ENCODE measurements around the gene SNTG2. TPM values are rescaled to one million over a fixed set of nuclear protein-coding genes. Genes with fewer than 3 reads are reported as not detected.

Gene SNTG2
- total and polyA plus RNA-seq, 10 of the 15 experiments (the other 5 are each of a cell fraction or from before 2014, with no cell fraction given), result not detected

GRCh38 chr2:1154710-1155594 lies 204.3 kb downstream of the SNTG2 start:
- no peak for FAIRE-seq
- Histone ChIP-seq H3K4me3 (no peak overlapping the region), H4K20me1 (ENCODE audit: control insufficient read depth, insufficient read depth) (no peaks in the 10 kb centered on the region), H3K4me1 (ENCODE audit: control insufficient read depth, insufficient read depth, low read length) (no peaks in the 10 kb centered on the region), H2AFZ (ENCODE audit: control insufficient read depth, low read depth, low read length) (no peak overlapping the region), H3K4me2 (ENCODE audit: control insufficient read depth, insufficient read depth) (no peak overlapping the region), H3K27ac (ENCODE audit: control insufficient read depth, insufficient read depth) (no peak overlapping the region), H3K27me3 (replicated peaks in 1 of 2; ENCODE audit: control insufficient read depth in 2 of 2, insufficient read depth in 2 of 2, low read length in 1 of 2) (no peaks in the 10 kb centered on the region), H3K36me3 (ENCODE audit: control insufficient read depth in 2 of 2, insufficient read depth in 2 of 2, low read length in 1 of 2) (no peaks in the 10 kb centered on the region), H3K79me2 (ENCODE audit: control insufficient read depth, insufficient read depth, low read length) (no peaks in the 10 kb centered on the region), H3K9me3 (replicated peaks; ENCODE audit: control insufficient read depth, insufficient read depth, low read length) (no peaks in the 10 kb centered on the region; the same call in 2 of the 3 replicates), H3K9ac (ENCODE audit: control insufficient read depth, insufficient read depth, low read length) (no peak overlapping the region)
- CTCF ChIA-PET, result no interaction called here
- in situ Hi-C loops (cut with MboI) (no loop called here), intact Hi-C loops (cut with micrococcal nuclease; ENCODE audit: unreplicated experiment) (no loop called here)
- no peak for ATAC-seq
- no peak for DNase-seq (ENCODE audit: low read depth, low spot score)
- 23% methylated on average over 4 of the region's 4 CpGs for WGBS (ENCODE audit: insufficient coverage, insufficient replicate concordance, low lambda C conversion rate, missing lambda C conversion rate)
- RAD21 ChIA-PET (ENCODE audit: unreplicated experiment), result no interaction called here
- TF ChIP-seq ZNF274 (IDR thresholded peaks at IDR 0.05; ENCODE audit: insufficient read depth, insufficient read length), result no peak
- no peak for TF ChIP-seq EGR1 (IDR thresholded peaks at IDR 0.05; ENCODE audit: borderline replicate concordance in 1 of 2, low read depth in 2 of 2, low read length in 2 of 2)
- TF ChIP-seq YBX1 (IDR thresholded peaks at IDR 0.05), result no peak
- no peak for TF ChIP-seq E2F4 (IDR thresholded peaks at IDR 0.05; ENCODE audit: low read depth, low read length)
- no peak for TF ChIP-seq CREM (IDR thresholded peaks at IDR 0.05; ENCODE audit: low read depth)
- TF ChIP-seq YY1 (IDR thresholded peaks at IDR 0.05; ENCODE audit: low read depth, low read length), result no peak
- no peak for TF ChIP-seq IKZF2 (IDR thresholded peaks at IDR 0.05)
- no peak for TF ChIP-seq ZNF24 (IDR thresholded peaks at IDR 0.05)
- TF ChIP-seq ZNF592 (IDR thresholded peaks at IDR 0.05), result no peak
- TF ChIP-seq NFXL1 (IDR thresholded peaks at IDR 0.05; ENCODE audit: borderline replicate concordance), result no peak
- no peak for TF ChIP-seq DPF2 (IDR thresholded peaks at IDR 0.05)
- no peak for TF ChIP-seq SRF (IDR thresholded peaks at IDR 0.05; ENCODE audit: low read depth in 2 of 2, low read length in 2 of 2)
- TF ChIP-seq ASH2L (IDR thresholded peaks at IDR 0.05; ENCODE audit: borderline replicate concordance, low read depth), result no peak
- no peak for TF ChIP-seq ZNF384 (IDR thresholded peaks at IDR 0.05; ENCODE audit: borderline replicate concordance, low read depth, low read length)
- TF ChIP-seq GATAD2B (conservative IDR thresholded peaks at IDR 0.05; ENCODE audit: low read depth), result no peak
- TF ChIP-seq ZNF217 (IDR thresholded peaks at IDR 0.05), result no peak
- no peak for TF ChIP-seq LARP7 (IDR thresholded peaks at IDR 0.05)
- POLR2A ChIA-PET, result no interaction called here
- no TSS peak for BruUV-seq (replicated peaks)
- SMC1A ChIA-PET (ENCODE audit: uncharacterized antibody, unreplicated experiment), result no interaction called here
